Skeletal muscle satellite cell (primary cell): ENCODE results near the gene PGGT1B. TPM values are rescaled to one million over a fixed set of nuclear protein-coding genes. Genes with fewer than 3 reads are reported as not detected.

Source experiments
- H3K27me3 ChIP-seq: 2 replicates; pipeline ENCODE4 v1.7.0; 2013; ENCODE audit warnings: low read length; ENCODE audit not compliant: control insufficient read depth, insufficient read depth
- H3K36me3 ChIP-seq: 2 replicates; pipeline ENCODE4 v1.7.0; 2013; ENCODE audit warnings: mild to moderate bottlenecking, control low read depth, low read length; ENCODE audit not compliant: insufficient read depth
- H3K4me1 ChIP-seq: 2 replicates; pipeline ENCODE4 v1.7.0; 2013; ENCODE audit warnings: low read length; ENCODE audit not compliant: control insufficient read depth, insufficient read depth
- H3K4me2 ChIP-seq: 2 replicates; pipeline ENCODE4 v1.7.0; 2013; ENCODE audit warnings: mild to moderate bottlenecking, low read length
- H3K4me3 ChIP-seq: 2 replicates; pipeline ENCODE4 v1.7.0; 2013; ENCODE audit warnings: low read length
- H3K9ac ChIP-seq: 2 replicates; pipeline ENCODE4 v1.7.0; 2013; ENCODE audit warnings: mild to moderate bottlenecking, low read depth, low read length, moderate library complexity
- H3K9me3 ChIP-seq: replicated peaks from 2 replicates; pipeline ENCODE4 v1.7.0; 2013; ENCODE audit warnings: mild to moderate bottlenecking, control low read depth, low read length
- total RNA-seq: library from RNA; depleted of rRNA; stranded (reverse); fragments of >200 nt; gene quantifications from 2 replicates; pipeline ENCODE4 v1.2.3, GENCODE V29; 2012; rRNA removed

PGGT1B gene
- 7.9 and 11.4 TPM in 2 replicates for total RNA-seq

DNA sequence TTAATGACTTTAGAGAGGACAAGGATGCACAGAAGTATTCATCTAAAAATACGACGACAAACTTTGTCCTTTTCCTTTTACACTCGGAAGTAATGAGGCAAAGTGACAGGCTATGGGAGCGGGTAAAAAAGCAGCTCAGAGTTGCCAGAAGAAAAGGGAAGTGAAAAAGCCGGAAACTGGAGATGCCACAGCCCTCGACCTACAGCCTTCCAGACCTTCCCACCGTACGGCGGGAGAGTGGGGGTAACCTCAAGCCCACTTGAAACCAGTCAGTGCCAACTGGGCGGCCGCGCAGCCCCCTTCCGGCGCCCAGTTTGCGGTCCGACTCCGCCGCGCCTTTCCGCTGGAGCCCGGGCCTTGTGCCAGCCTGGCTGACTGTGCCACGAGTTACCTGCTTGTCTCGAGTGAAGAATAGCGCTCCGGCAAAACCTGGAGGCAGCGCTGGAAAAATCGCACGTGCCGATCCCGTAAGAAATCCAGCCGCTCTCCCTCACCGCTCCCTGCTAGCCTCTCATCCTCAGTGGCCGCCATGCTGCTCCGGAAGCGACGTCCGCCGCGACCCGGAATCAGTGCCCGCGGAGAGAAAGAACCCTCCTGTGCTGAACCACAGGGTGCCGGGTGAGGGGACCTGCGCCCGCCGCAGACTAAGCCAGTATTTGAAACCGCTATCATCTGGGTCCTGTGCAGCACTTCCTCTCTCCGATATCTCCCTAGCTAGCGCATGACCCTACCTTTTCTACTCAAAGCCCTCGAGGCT, at the start of gene PGGT1B:
TSS of gene PGGT1B (minus strand) at position 557 of the 757 bp plus-strand sequence. CDS start at position 531, 26 bp downstream.
- Histone ChIP-seq H3K27me3 (no peaks in the 10 kb centered on the region), H3K4me2 (peak within 1 kb of the TSS; percentile 92), H3K9ac (peak within 1 kb of the TSS; percentile 93), H3K4me1 (peaks cover 35% of the 10 kb centered on the region), H3K4me3 (peak within 1 kb of the TSS; percentile 93), H3K9me3 (no peaks in the 10 kb centered on the region), H3K36me3 (no peaks in the 10 kb centered on the region)

DNA sequence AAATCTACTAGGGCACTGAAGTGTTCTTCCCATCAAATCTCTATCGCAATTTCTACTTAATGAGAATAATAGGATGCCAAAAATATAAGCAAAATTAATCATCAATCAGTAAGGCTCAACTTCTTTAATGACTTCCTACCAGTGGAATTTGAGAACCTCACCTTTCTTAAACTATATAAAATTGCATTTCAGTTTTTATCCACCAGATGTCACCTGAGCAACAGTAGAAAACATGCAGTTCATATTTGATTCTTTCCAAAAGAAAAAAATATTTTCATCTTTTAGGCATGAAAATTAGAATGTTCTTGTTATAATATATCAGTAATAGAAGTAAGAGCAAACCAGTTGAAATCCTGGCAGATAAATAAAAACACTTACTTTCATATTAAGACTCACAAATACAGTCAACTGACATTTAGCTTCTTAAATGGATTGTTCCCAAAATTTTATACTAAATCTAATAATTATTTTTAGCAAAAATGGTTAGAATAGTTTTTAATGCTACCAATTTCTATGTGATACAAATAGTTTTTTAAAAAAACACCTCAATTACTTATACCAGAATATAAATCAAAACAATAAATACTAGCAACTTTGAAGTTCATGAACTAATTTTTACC, 47.2 kb upstream of the PGGT1B start:
- no peaks in the 10 kb centered on the region for H3K27me3 ChIP-seq
- no peaks in the 10 kb centered on the region for H3K36me3 ChIP-seq
- no peak overlapping the region for H3K9ac ChIP-seq
- no peak overlapping the region for H3K4me3 ChIP-seq
- no peaks in the 10 kb centered on the region for H3K4me1 ChIP-seq
- H3K9me3 ChIP-seq = no peaks in the 10 kb centered on the region
- no peak overlapping the region for H3K4me2 ChIP-seq

- no peak overlapping the region for H3K4me3 ChIP-seq
- no peaks in the 10 kb centered on the region for H3K9me3 ChIP-seq
- H3K4me2 ChIP-seq = no peak overlapping the region
Observed at GRCh38 chr5:115308815-115309214, 46.1 kb upstream of the PGGT1B start.

GRCh38 chr5:115306011-115306536, 43.4 kb upstream of the PGGT1B start:
- Histone ChIP-seq H3K4me3 (no peak overlapping the region), H3K4me1 (no peaks in the 10 kb centered on the region), H3K9ac (no peak overlapping the region), H3K4me2 (no peak overlapping the region), H3K9me3 (no peaks in the 10 kb centered on the region), H3K36me3 (no peaks in the 10 kb centered on the region), H3K27me3 (no peaks in the 10 kb centered on the region)

More at GRCh38 chr5:115308815-115309214, 46.1 kb upstream of the PGGT1B start:
- Histone ChIP-seq H3K36me3 (no peaks in the 10 kb centered on the region), H3K4me1 (no peaks in the 10 kb centered on the region), H3K9ac (no peak overlapping the region), H3K27me3 (no peaks in the 10 kb centered on the region)

- no peaks in the 10 kb centered on the region for H3K4me1 ChIP-seq
- no peak overlapping the region for H3K4me2 ChIP-seq
- H3K27me3 ChIP-seq = no peaks in the 10 kb centered on the region
Observed at GRCh38 chr5:115304496-115304895, 41.8 kb upstream of the PGGT1B start.

DNA sequence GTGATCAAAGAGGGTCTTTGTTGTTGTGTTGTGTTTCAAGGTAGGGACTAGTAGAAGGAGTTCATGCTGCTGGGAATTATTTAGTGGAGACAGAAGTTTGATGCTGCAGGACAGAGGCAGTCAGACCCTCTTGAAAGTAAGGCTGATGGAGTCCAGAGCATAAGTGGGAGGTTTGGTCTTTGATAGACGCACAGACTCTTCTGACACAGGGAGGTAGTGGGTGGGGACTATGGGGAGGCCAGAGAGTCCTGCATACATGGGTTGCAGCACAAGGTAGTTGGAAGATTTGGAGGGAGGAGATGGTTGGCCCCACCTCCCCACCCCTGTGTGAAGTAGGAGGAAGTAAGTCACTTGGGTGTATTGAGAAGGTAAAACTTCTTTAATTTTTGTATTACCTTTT, 36.1 kb upstream of the PGGT1B start:
- H3K36me3 ChIP-seq = no peaks in the 10 kb centered on the region

More at GRCh38 chr5:115304496-115304895, 41.8 kb upstream of the PGGT1B start:
- Histone ChIP-seq H3K36me3 (no peaks in the 10 kb centered on the region), H3K4me3 (no peak overlapping the region), H3K9me3 (no peaks in the 10 kb centered on the region), H3K9ac (no peak overlapping the region)

GRCh38 chr5:115297031-115297430, 34.4 kb upstream of the PGGT1B start:
- no peaks in the 10 kb centered on the region for H3K9me3 ChIP-seq
- H3K9ac ChIP-seq = no peak overlapping the region
- H3K36me3 ChIP-seq = no peaks in the 10 kb centered on the region
- no peaks in the 10 kb centered on the region for H3K4me1 ChIP-seq
- peak overlapping the region; percentile 45 for H3K4me2 ChIP-seq
- no peaks in the 10 kb centered on the region for H3K27me3 ChIP-seq
- no peak overlapping the region for H3K4me3 ChIP-seq

More for the DNA sequence above, 36.1 kb upstream of the PGGT1B start:
- Histone ChIP-seq H3K9ac (no peak overlapping the region), H3K9me3 (no peaks in the 10 kb centered on the region), H3K4me3 (no peak overlapping the region), H3K27me3 (no peaks in the 10 kb centered on the region), H3K4me2 (no peak overlapping the region), H3K4me1 (no peaks in the 10 kb centered on the region)

GRCh38 chr5:115296124-115297022, 33.7 kb upstream of the PGGT1B start, which contains the start of gene CCDC112:
CCDC112 (minus strand) TSS chr5:115296654; CDS start chr5:115296543, 111 bp downstream.
- no peaks in the 10 kb centered on the region for H3K4me1 ChIP-seq
- H3K27me3 ChIP-seq = no peaks in the 10 kb centered on the region
- H3K36me3 ChIP-seq = no peaks in the 10 kb centered on the region
- peak within 1 kb of the TSS; percentile 94 for H3K4me2 ChIP-seq
- H3K9ac ChIP-seq = peak within 1 kb of the TSS; percentile 78
- H3K4me3 ChIP-seq = peak within 1 kb of the TSS; percentile 78
- no peaks in the 10 kb centered on the region for H3K9me3 ChIP-seq

DNA sequence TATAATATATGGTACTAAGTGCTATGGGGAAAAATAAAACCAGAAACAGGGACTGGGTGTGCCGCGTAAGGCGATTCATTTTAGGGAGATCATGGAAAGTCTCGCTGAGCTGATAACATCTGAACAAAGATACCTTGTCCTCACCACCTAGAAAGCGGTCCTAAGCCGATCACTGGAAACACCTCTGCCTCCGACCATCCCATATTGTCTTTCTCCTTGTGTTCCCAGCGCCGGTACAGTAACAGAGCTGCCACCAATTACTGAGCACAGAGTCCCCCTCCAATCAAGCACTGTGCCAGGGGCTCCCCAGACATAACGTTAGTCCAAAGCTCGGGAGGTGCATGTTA, 33.1 kb upstream of the PGGT1B start:
- Histone ChIP-seq H3K4me2 (peak overlapping the region; percentile 94), H3K9me3 (no peaks in the 10 kb centered on the region), H3K9ac (peak overlapping the region; percentile 78), H3K27me3 (no peaks in the 10 kb centered on the region), H3K4me3 (peak overlapping the region; percentile 78), H3K36me3 (no peaks in the 10 kb centered on the region), H3K4me1 (no peaks in the 10 kb centered on the region)

DNA sequence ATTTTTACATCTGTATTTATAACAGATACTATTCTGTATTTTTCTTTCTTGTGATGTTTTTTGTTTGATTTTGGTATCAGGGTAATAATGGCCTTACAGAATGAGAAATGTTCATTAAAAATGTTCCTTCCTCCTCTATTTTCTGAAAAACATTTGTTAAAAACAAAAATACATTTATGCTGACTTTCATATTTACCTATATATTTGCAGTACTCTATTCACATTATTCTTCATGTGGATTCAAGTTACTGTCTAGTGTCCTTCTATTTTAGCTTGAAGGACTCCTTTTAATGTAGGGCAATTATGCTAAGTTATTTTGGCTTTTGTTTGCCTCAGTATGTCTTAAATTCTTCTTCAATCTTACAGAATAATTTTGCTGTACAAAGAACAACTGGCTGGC, 28.7 kb upstream of the PGGT1B start:
- H3K4me1 ChIP-seq = no peaks in the 10 kb centered on the region
- H3K4me2 ChIP-seq = no peak overlapping the region
- no peaks in the 10 kb centered on the region for H3K36me3 ChIP-seq
- no peaks in the 10 kb centered on the region for H3K27me3 ChIP-seq
- no peak overlapping the region for H3K9ac ChIP-seq
- no peaks in the 10 kb centered on the region for H3K9me3 ChIP-seq
- no peak overlapping the region for H3K4me3 ChIP-seq

DNA sequence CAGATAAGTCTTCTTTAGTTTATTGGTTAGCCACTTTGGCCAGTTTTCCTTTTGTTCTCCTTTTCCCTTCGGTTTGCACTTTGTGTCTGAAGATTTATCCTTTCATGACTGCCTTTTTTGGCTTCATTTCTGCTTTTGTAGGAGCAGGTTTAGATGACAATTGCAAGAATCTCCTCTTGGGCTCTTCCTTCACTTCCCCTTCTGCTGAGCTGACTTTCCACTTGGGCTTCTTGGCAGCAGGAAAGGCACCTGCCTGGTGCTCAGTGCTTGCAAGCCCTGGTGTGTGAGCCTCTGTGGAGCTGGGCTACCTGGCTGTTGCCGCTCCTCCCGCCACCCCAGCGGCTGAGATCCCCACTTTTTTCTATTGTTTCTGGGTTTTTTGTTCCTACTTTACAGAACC, 26.4 kb upstream of the PGGT1B start:
- Histone ChIP-seq H3K4me1 (no peaks in the 10 kb centered on the region), H3K9me3 (no peaks in the 10 kb centered on the region), H3K4me2 (no peak overlapping the region), H3K9ac (no peak overlapping the region), H3K36me3 (no peaks in the 10 kb centered on the region), H3K4me3 (no peak overlapping the region), H3K27me3 (no peaks in the 10 kb centered on the region)
